Fibroblast of lung (primary cell): ENCODE results near the gene PPIF. TPM values are rescaled to one million over a fixed set of nuclear protein-coding genes. Genes with fewer than 3 reads are reported as not detected.

Experiments used
- DNase-seq, 2 donors: peaks; one replicate each; pipeline versions ENCODE4 v3.0.0 to v3.0.0-alpha.2; 2010; ENCODE audit warnings: low read depth in 2 of 2
- H2AFZ ChIP-seq: 2 replicates; pipeline ENCODE4 v1.5.1; 2012; ENCODE audit warnings: low read length, control low read depth, inconsistent platforms
- H3K27ac ChIP-seq: 2 replicates; pipeline ENCODE4 v1.5.1; 2011; ENCODE audit warnings: low read length, control low read depth; ENCODE audit not compliant: insufficient read depth
- H3K27me3 ChIP-seq: 2 replicates; pipeline ENCODE4 v1.5.1; 2011; ENCODE audit warnings: mild to moderate bottlenecking, low read length; ENCODE audit not compliant: control insufficient read depth, insufficient read depth
- H3K36me3 ChIP-seq: 2 replicates; pipeline ENCODE4 v1.5.1; 2011; ENCODE audit warnings: low read length; ENCODE audit not compliant: control insufficient read depth, insufficient read depth
- H3K4me1 ChIP-seq: 2 replicates; pipeline ENCODE4 v1.5.1; 2011; ENCODE audit warnings: low read length; ENCODE audit not compliant: control insufficient read depth, insufficient read depth; ENCODE audit errors: extremely low read depth
- H3K4me2 ChIP-seq: 2 replicates; pipeline ENCODE4 v1.5.1; 2011; ENCODE audit warnings: low read length, control low read depth; ENCODE audit not compliant: insufficient read depth; ENCODE audit errors: extremely low read depth
- H3K4me3 ChIP-seq, 4 experiments: fragments of 200-600 bp in 1 of 4; sonication (generic) in 1 of 4; replicated peaks in 1 of 4; 2 replicates each; pipeline ENCODE4 v1.5.1; 2011 to 2016; ENCODE audit warnings: low read length in 4 of 4, low read depth in 3 of 4, mild to moderate bottlenecking in 3 of 4, control low read depth in 2 of 4, inconsistent platforms in 1 of 4, mixed read lengths in 1 of 4; ENCODE audit not compliant: insufficient read depth in 1 of 4; ENCODE audit errors: control extremely low read depth in 1 of 4
- H3K79me2 ChIP-seq: 2 replicates; pipeline ENCODE4 v1.5.1; 2012; ENCODE audit warnings: mild to moderate bottlenecking, low read length, inconsistent platforms; ENCODE audit not compliant: control insufficient read depth, insufficient read depth
- H3K9ac ChIP-seq: 2 replicates; pipeline ENCODE4 v1.5.1; 2011; ENCODE audit warnings: mild to moderate bottlenecking, low read length, control low read depth; ENCODE audit not compliant: insufficient read depth
- H3K9me3 ChIP-seq: 2 replicates; pipeline ENCODE4 v1.5.1; 2012; ENCODE audit warnings: low read depth, low read length; ENCODE audit not compliant: control insufficient read depth, insufficient read depth
- H4K20me1 ChIP-seq: 2 replicates; pipeline ENCODE4 v1.5.1; 2011; ENCODE audit warnings: low read length; ENCODE audit not compliant: control insufficient read depth, insufficient read depth; ENCODE audit errors: extremely low read depth
- CTCF ChIP-seq, 2 donors: IDR thresholded peaks in 1 of 2; conservative IDR thresholded peaks in 1 of 2; 1 replicate in 1 of 2; 2 replicates in 1 of 2; pipeline ENCODE4 v1.5.1; 2011 to 2012; ENCODE audit warnings: low read length in 2 of 2, control low read depth in 1 of 2, inconsistent platforms in 1 of 2, low read depth in 1 of 2, mild to moderate bottlenecking in 1 of 2
- EZH2 ChIP-seq: IDR thresholded peaks from 2 replicates; pipeline ENCODE4 v1.5.1; 2012; ENCODE audit warnings: low read length, control low read depth, mild to moderate bottlenecking; ENCODE audit errors: missing control alignments
- polyA plus RNA-seq, 2 donors: library from polyadenylated mRNA; depleted of rRNA in 1 of 2; stranded (reverse) in 1 of 2; unstranded in 1 of 2; fragments of >200 nt; gene quantifications; 2 replicates each; pipeline ENCODE4 v1.2.1, GENCODE V29; 2011 to 2012; ENCODE audit warnings: missing spikeins in 1 of 2
- total RNA-seq: library from RNA; depleted of rRNA; stranded (reverse); fragments of >200 nt; gene quantifications from 2 replicates; pipeline ENCODE4 v1.2.1, GENCODE V29; 2014

PPIF gene
- total and polyA plus RNA-seq, 2 donors (not counting 1 experiment from before 2014, with no cell fraction given): 18.7 to 63.0 TPM

- H4K20me1 ChIP-seq: no peaks in the 10 kb centered on the region
- H3K4me1 ChIP-seq: no peaks in the 10 kb centered on the region
- H3K4me2 ChIP-seq: no peak overlapping the region
- H3K4me3 ChIP-seq: no peak overlapping the region
- peaks cover 34% of the 10 kb centered on the region for H3K36me3 ChIP-seq
- no peak overlapping the region for H3K9ac ChIP-seq
- H3K27ac ChIP-seq: no peak overlapping the region
- DNase-seq: no peak
- H3K79me2 ChIP-seq: peaks cover 10% of the 10 kb centered on the region
- no peaks in the 10 kb centered on the region for H3K27me3 ChIP-seq
- no peak overlapping the region for H2AFZ ChIP-seq
- TF ChIP-seq EZH2 (no peak), CTCF (conservative IDR thresholded peaks at IDR 0.05 in 1 of 2, IDR thresholded peaks at IDR 0.05 in 1 of 2; ENCODE audit: low read depth in 1 of 2, low read length in 2 of 2) (no peak)
- H3K9me3 ChIP-seq: no peaks in the 10 kb centered on the region
These were observed 7.3 kb downstream of the PPIF start for GRCh38 chr10:79354615-79355014.

GRCh38 chr10:79355420-79356017 is 8.2 kb downstream of the PPIF start:
- TF ChIP-seq EZH2 (no peak), CTCF (conservative IDR thresholded peaks at IDR 0.05 in 1 of 2, IDR thresholded peaks at IDR 0.05 in 1 of 2; ENCODE audit: low read depth in 1 of 2, low read length in 2 of 2) (no peak)
- peaks cover 4% of the 10 kb centered on the region for H3K79me2 ChIP-seq
- no peaks in the 10 kb centered on the region for H3K27me3 ChIP-seq
- no peak for DNase-seq
- no peak overlapping the region for H2AFZ ChIP-seq
- H3K9me3 ChIP-seq: no peaks in the 10 kb centered on the region
- no peak overlapping the region for H3K27ac ChIP-seq
- H3K9ac ChIP-seq: no peak overlapping the region
- no peak overlapping the region for H3K4me3 ChIP-seq
- H3K36me3 ChIP-seq: peaks cover 26% of the 10 kb centered on the region
- no peaks in the 10 kb centered on the region for H3K4me1 ChIP-seq
- no peaks in the 10 kb centered on the region for H4K20me1 ChIP-seq
- no peak overlapping the region for H3K4me2 ChIP-seq

- Histone ChIP-seq H3K27ac (no peak overlapping the region), H3K9ac (no peak overlapping the region), H3K4me2 (no peak overlapping the region), H3K36me3 (peaks cover 24% of the 10 kb centered on the region), H3K4me1 (no peaks in the 10 kb centered on the region), H2AFZ (no peak overlapping the region), H3K4me3 (no peak overlapping the region), H3K79me2 (no peaks in the 10 kb centered on the region), H4K20me1 (no peaks in the 10 kb centered on the region), H3K27me3 (no peaks in the 10 kb centered on the region), H3K9me3 (no peaks in the 10 kb centered on the region)
- DNase-seq: no peak
- TF ChIP-seq EZH2 (no peak), CTCF (conservative IDR thresholded peaks at IDR 0.05 in 1 of 2, IDR thresholded peaks at IDR 0.05 in 1 of 2; ENCODE audit: low read depth in 1 of 2, low read length in 2 of 2) (no peak)
These were observed 8.8 kb downstream of the PPIF start for GRCh38 chr10:79356104-79356503.
